Uterus (tissue), 2 donors: ENCODE data around the gene MACROD1.

ENCODE experiments used
- CTCF ChIP-seq, 4 experiments: fragments of 200-600 bp in 2 of 4; fragments of 450-650 bp in 2 of 4; sonication (generic) in 2 of 4; IDR thresholded peaks; one replicate each; pipeline ENCODE4 v1.5.1; 2016 to 2019; ENCODE audit warnings: antibody characterized with exemption in 4 of 4, mild to moderate bottlenecking in 2 of 4, moderate library complexity in 1 of 4
- POLR2A ChIP-seq, 2 donors: fragments of 450-650 bp; IDR thresholded peaks; one replicate each; pipeline ENCODE4 v1.6.1; 2016; ENCODE audit warnings: antibody characterized with exemption in 2 of 2, mild to moderate bottlenecking in 1 of 2, moderate library complexity in 1 of 2

- TF ChIP-seq POLR2A (IDR thresholded peaks at IDR 0.05) (no peak), CTCF (IDR thresholded peaks at IDR 0.05) (no peak)
These were observed 144.2 kb downstream of the MACROD1 start for GRCh38 chr11:64021757-64022093.
